ENCODE results near the gene DCN. TPM values are rescaled to one million over a fixed set of nuclear protein-coding genes. Genes with fewer than 3 reads are reported as not detected.

Gene DCN
- total RNA-seq, 2 experiments from 2014 or later = not detected

GRCh38 chr12:91103101-91103500, 79.5 kb downstream of the DCN start:
- no peaks in the 10 kb centered on the region for H3K79me2 ChIP-seq (ENCODE audit: insufficient read depth, low read depth, low read length)
- no peak overlapping the region for H3K27ac ChIP-seq (ENCODE audit: low read depth, low read length, poor library complexity, severe bottlenecking)
- ChIA-PET CTCF (ENCODE audit: unreplicated experiment) (no interaction called here), POLR2A (interaction anchor here (0.5 kb wide), 1 partner anchor 1176 kb away, joined by 3 read pairs; no protein-coding TSS in a partner anchor)
- H2AFZ ChIP-seq (ENCODE audit: low read length) = no peak overlapping the region
- intact Hi-C loops (cut with micrococcal nuclease; ENCODE audit: unreplicated experiment) = no loop called here
- no peaks in the 10 kb centered on the region for H3K9me3 ChIP-seq (ENCODE audit: low read length)
- no peaks in the 10 kb centered on the region for H3K9me2 ChIP-seq (ENCODE audit: insufficient read depth, low read length)
- BruUV-seq (replicated peaks) = no TSS peak
- DNase-seq (ENCODE audit: low spot score) = no peak
- TF ChIP-seq EZH2phosphoT487 (IDR thresholded peaks at IDR 0.05; ENCODE audit: borderline replicate concordance, low read depth, low read length) = no peak
- TF ChIP-seq, protein P1, sequence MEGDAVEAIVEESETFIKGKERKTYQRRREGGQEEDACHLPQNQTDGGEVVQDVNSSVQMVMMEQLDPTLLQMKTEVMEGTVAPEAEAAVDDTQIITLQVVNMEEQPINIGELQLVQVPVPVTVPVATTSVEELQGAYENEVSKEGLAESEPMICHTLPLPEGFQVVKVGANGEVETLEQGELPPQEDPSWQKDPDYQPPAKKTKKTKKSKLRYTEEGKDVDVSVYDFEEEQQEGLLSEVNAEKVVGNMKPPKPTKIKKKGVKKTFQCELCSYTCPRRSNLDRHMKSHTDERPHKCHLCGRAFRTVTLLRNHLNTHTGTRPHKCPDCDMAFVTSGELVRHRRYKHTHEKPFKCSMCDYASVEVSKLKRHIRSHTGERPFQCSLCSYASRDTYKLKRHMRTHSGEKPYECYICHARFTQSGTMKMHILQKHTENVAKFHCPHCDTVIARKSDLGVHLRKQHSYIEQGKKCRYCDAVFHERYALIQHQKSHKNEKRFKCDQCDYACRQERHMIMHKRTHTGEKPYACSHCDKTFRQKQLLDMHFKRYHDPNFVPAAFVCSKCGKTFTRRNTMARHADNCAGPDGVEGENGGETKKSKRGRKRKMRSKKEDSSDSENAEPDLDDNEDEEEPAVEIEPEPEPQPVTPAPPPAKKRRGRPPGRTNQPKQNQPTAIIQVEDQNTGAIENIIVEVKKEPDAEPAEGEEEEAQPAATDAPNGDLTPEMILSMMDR (conservative IDR thresholded peaks at IDR 0.05; ENCODE audit: low read length) = no peak
- H4K20me1 ChIP-seq (ENCODE audit: insufficient read depth, low read length) = no peaks in the 10 kb centered on the region
- H3K4me2 ChIP-seq (ENCODE audit: low read length) = no peak overlapping the region
- no peaks in the 10 kb centered on the region for H3K36me3 ChIP-seq (ENCODE audit: insufficient read depth, low read length)
- no peak overlapping the region for H3K4me3 ChIP-seq (ENCODE audit: low read depth, low read length, poor library complexity, severe bottlenecking)
- no peaks in the 10 kb centered on the region for H3K4me1 ChIP-seq (ENCODE audit: insufficient read depth, low read length, poor library complexity, severe bottlenecking)

DNA sequence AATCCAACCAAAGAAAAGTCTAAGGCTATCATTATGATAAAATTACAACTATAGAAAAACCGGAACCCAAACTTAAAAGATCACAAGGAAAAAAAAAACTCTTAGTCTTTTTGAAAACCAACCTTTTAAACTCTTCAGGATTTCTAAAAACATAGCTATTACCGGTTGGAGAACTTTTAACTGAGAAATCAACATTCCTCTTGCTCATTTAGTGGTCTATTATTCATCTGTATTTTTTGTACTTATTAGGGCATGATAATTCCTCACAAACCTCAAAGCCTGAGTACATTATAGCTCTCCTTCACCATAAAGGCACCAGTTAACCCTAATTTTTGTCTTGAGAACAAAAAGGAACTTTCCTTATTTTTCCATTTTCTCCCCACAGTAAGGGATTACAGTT, 81.7 kb downstream of the DCN start:
- no peak for DNase-seq (ENCODE audit: low spot score)
- Histone ChIP-seq H3K9me3 (ENCODE audit: low read length) (no peaks in the 10 kb centered on the region), H3K36me3 (ENCODE audit: insufficient read depth, low read length) (no peaks in the 10 kb centered on the region), H3K9me2 (ENCODE audit: insufficient read depth, low read length) (no peaks in the 10 kb centered on the region), H4K20me1 (ENCODE audit: insufficient read depth, low read length) (no peaks in the 10 kb centered on the region), H3K4me2 (ENCODE audit: low read length) (no peak overlapping the region), H3K79me2 (ENCODE audit: insufficient read depth, low read depth, low read length) (no peaks in the 10 kb centered on the region), H3K27ac (ENCODE audit: low read depth, low read length, poor library complexity, severe bottlenecking) (no peak overlapping the region), H3K4me1 (ENCODE audit: insufficient read depth, low read length, poor library complexity, severe bottlenecking) (no peaks in the 10 kb centered on the region), H2AFZ (ENCODE audit: low read length) (no peak overlapping the region), H3K4me3 (ENCODE audit: low read depth, low read length, poor library complexity, severe bottlenecking) (no peak overlapping the region)
- POLR2A ChIA-PET = no interaction called here
- no TSS peak for BruUV-seq (replicated peaks)
- intact Hi-C loops (cut with micrococcal nuclease; ENCODE audit: unreplicated experiment) = no loop called here
- CTCF ChIA-PET (ENCODE audit: unreplicated experiment) = interaction anchor here (0.6 kb wide), 1 partner anchor 10 kb away, joined by 3 read pairs; the partner anchor contains the start of gene LUM
- no peak for TF ChIP-seq EZH2phosphoT487 (IDR thresholded peaks at IDR 0.05; ENCODE audit: borderline replicate concordance, low read depth, low read length)
- TF ChIP-seq, protein P1 (conservative IDR thresholded peaks at IDR 0.05; ENCODE audit: low read length) = no peak

DNA sequence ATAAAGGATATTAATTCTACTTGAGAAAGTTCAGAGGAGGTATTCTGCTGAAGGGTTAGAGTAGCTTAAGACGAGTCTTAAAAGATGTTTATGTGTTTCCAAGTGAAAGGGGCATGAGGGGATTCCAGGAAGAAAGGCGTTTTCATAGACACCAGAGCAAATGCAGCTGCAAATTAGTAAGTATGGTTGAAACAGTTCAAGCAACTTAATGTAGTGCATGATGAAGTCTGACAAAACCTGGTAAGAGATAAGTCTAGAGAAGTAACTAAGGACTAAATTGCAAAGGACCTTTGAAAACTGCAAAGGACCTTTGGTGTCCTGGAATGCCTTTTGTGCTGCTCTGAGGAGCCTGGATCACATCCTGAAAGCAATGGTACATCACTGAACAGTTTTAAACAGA, 82.8 kb downstream of the DCN start:
- Histone ChIP-seq H4K20me1 (ENCODE audit: insufficient read depth, low read length) (no peaks in the 10 kb centered on the region), H3K4me3 (ENCODE audit: low read depth, low read length, poor library complexity, severe bottlenecking) (no peak overlapping the region), H3K79me2 (ENCODE audit: insufficient read depth, low read depth, low read length) (no peaks in the 10 kb centered on the region), H2AFZ (ENCODE audit: low read length) (no peak overlapping the region), H3K4me2 (ENCODE audit: low read length) (no peak overlapping the region), H3K4me1 (ENCODE audit: insufficient read depth, low read length, poor library complexity, severe bottlenecking) (no peaks in the 10 kb centered on the region), H3K9me3 (ENCODE audit: low read length) (no peaks in the 10 kb centered on the region), H3K27ac (ENCODE audit: low read depth, low read length, poor library complexity, severe bottlenecking) (no peak overlapping the region), H3K9me2 (ENCODE audit: insufficient read depth, low read length) (no peaks in the 10 kb centered on the region), H3K36me3 (ENCODE audit: insufficient read depth, low read length) (no peaks in the 10 kb centered on the region)
- intact Hi-C loops (cut with micrococcal nuclease; ENCODE audit: unreplicated experiment) = no loop called here
- no TSS peak for BruUV-seq (replicated peaks)
- DNase-seq (ENCODE audit: low spot score) = no peak
- TF ChIP-seq EZH2phosphoT487 (IDR thresholded peaks at IDR 0.05; ENCODE audit: borderline replicate concordance, low read depth, low read length) = no peak
- TF ChIP-seq, protein P1 (conservative IDR thresholded peaks at IDR 0.05; ENCODE audit: low read length) = no peak
- ChIA-PET CTCF (ENCODE audit: unreplicated experiment) (no interaction called here), POLR2A (interaction anchor here (1.6 kb wide), 1 partner anchor 9 kb away, joined by 3 read pairs; no protein-coding TSS in a partner anchor)

Measured in OCI-LY7 (cell line).